Type B pancreatic cell (in vitro differentiated cells): Measurements from ENCODE around the gene HHATL. TPM values are rescaled to one million over a fixed set of nuclear protein-coding genes. Genes with fewer than 3 reads are reported as not detected.

Experiments
- DNase-seq: peaks from one replicate; pipeline ENCODE4 v3.0.0; 2021; ENCODE audit warnings: mixed read lengths; ENCODE audit not compliant: unreplicated experiment; ENCODE audit errors: extremely low spot score
- H3K27ac Mint-ChIP-seq: 2 replicates; pipeline ENCODE4 v1.8.0; 2021; ENCODE audit warnings: mild to moderate bottlenecking, mixed read lengths
- H3K27me3 Mint-ChIP-seq: 2 replicates; pipeline ENCODE4 v1.8.0; 2021; ENCODE audit warnings: mixed read lengths
- H3K36me3 Mint-ChIP-seq: 2 replicates; pipeline ENCODE4 v1.8.0; 2021; ENCODE audit warnings: mixed read lengths
- H3K4me1 Mint-ChIP-seq: one replicate; pipeline ENCODE4 v1.8.0; 2021; ENCODE audit warnings: mixed read lengths; ENCODE audit not compliant: unreplicated experiment
- H3K4me3 Mint-ChIP-seq: 2 replicates; pipeline ENCODE4 v1.8.0; 2021; ENCODE audit warnings: mild to moderate bottlenecking, mixed read lengths
- H3K9me3 Mint-ChIP-seq: 2 replicates; pipeline ENCODE4 v1.8.0; 2021; ENCODE audit warnings: mixed read lengths
- CTCF ChIP-seq: fragments of 200-600 bp; sonication (generic); conservative IDR thresholded peaks from 2 replicates; pipeline ENCODE4 v1.5.0; 2021; ENCODE audit warnings: antibody characterized with exemption, mild to moderate bottlenecking
- long read RNA-seq: library from polyadenylated mRNA; unstranded; transcript quantifications from one replicate; pipeline ENCODE4 v2.0.0, GENCODE V29; 2020
- total RNA-seq: library from RNA; stranded (reverse); gene quantifications from 2 replicates; pipeline ENCODE4 v1.2.1, GENCODE V29; 2021; ENCODE audit warnings: low replicate concordance

Gene HHATL
- total RNA-seq = not detected in 2 replicates
- long read RNA-seq = 0 reads

GRCh38 chr3:42702066-42702951 is at the start of gene HHATL:
Gene HHATL, minus strand, starts transcription at chr3:42702798. Its CDS starts 1,972 bp downstream, at chr3:42700826.
- H3K27me3 Mint-ChIP-seq = peaks cover 19% of the 10 kb centered on the region
- no peak for TF ChIP-seq CTCF
- H3K4me3 Mint-ChIP-seq = no peak within 1 kb of the TSS
- no peak within 1 kb of the TSS for H3K27ac Mint-ChIP-seq
- peak; percentile 64 for DNase-seq
- no peaks in the 10 kb centered on the region for H3K36me3 Mint-ChIP-seq
- no peaks in the 10 kb centered on the region for H3K4me1 Mint-ChIP-seq
- no peaks in the 10 kb centered on the region for H3K9me3 Mint-ChIP-seq

GRCh38 chr3:42751609-42752008 is 49.0 kb upstream of the HHATL start:
- Mint-ChIP-seq H3K4me3 (no peak overlapping the region), H3K4me1 (no peaks in the 10 kb centered on the region), H3K27ac (no peak overlapping the region), H3K9me3 (no peaks in the 10 kb centered on the region), H3K27me3 (no peaks in the 10 kb centered on the region), H3K36me3 (no peaks in the 10 kb centered on the region)
- TF ChIP-seq CTCF = no peak
- no peak for DNase-seq

DNA sequence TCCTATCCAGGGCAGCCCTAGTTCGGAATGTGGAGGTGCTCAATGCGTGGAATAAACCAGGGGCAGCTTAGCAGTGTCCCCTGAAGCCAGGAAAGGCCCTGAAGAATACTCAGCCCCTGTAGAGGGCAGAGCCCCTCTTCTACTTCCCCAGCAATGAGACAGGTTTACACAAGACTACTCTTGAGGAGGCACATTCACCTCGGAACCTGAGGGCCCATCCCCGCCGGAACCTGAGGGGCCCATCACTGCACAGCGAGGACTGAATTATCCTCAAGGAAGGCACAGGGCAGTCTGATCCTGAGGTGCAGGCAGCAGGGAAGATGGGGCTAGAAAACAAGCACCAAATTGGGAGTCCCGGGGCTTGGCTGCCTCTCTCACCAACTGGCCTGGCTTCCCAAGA is 48.2 kb upstream of the HHATL start:
- no peak for DNase-seq
- no peak for TF ChIP-seq CTCF
- no peaks in the 10 kb centered on the region for H3K9me3 Mint-ChIP-seq
- H3K4me3 Mint-ChIP-seq = no peak overlapping the region
- no peak overlapping the region for H3K27ac Mint-ChIP-seq
- H3K27me3 Mint-ChIP-seq = no peaks in the 10 kb centered on the region
- H3K4me1 Mint-ChIP-seq = no peaks in the 10 kb centered on the region
- H3K36me3 Mint-ChIP-seq = no peaks in the 10 kb centered on the region

- H3K4me1 Mint-ChIP-seq = no peaks in the 10 kb centered on the region
- no peaks in the 10 kb centered on the region for H3K9me3 Mint-ChIP-seq
- no peak overlapping the region for H3K4me3 Mint-ChIP-seq
- H3K36me3 Mint-ChIP-seq = no peaks in the 10 kb centered on the region
- TF ChIP-seq CTCF = peak; percentile 53
- H3K27ac Mint-ChIP-seq = peak overlapping the region; percentile 46
- DNase-seq = no peak
- H3K27me3 Mint-ChIP-seq = no peaks in the 10 kb centered on the region
Measured at GRCh38 chr3:42749753-42750231, 47.2 kb upstream of the HHATL start.

- DNase-seq = no peak
- no peaks in the 10 kb centered on the region for H3K36me3 Mint-ChIP-seq
- H3K27ac Mint-ChIP-seq = no peak overlapping the region
- H3K4me3 Mint-ChIP-seq = no peak overlapping the region
- H3K9me3 Mint-ChIP-seq = no peaks in the 10 kb centered on the region
- no peaks in the 10 kb centered on the region for H3K4me1 Mint-ChIP-seq
- TF ChIP-seq CTCF = no peak
- H3K27me3 Mint-ChIP-seq = no peaks in the 10 kb centered on the region
Measured at GRCh38 chr3:42749025-42749752, 46.6 kb upstream of the HHATL start.
